Fibroblast of pulmonary artery (primary cell): Measurements from ENCODE around the gene ADO.
A peak's percentile ranks its signal among the peaks of the same experiment; 100 is the strongest.

ENCODE experiments used
- DNase-seq: peaks from one replicate; pipeline ENCODE4 v3.0.0-alpha.2; 2010; ENCODE audit warnings: low read depth
- H3K4me3 ChIP-seq: replicated peaks from 2 replicates; pipeline ENCODE4 v1.5.1; 2011; ENCODE audit warnings: low read depth, mild to moderate bottlenecking, control low read depth, low read length, moderate library complexity
- TF ChIP-seq, protein P1 (sequence below): IDR thresholded peaks from 2 replicates; pipeline ENCODE4 v1.5.1; 2011; ENCODE audit warnings: mild to moderate bottlenecking, control low read depth, low read length, inconsistent platforms; ENCODE audit errors: missing control alignments

Gene ADO

GRCh38 chr10:62804356-62805230 lies at the start of gene ADO:
ADO (plus strand) TSS chr10:62804720; CDS start chr10:62805060, 340 bp downstream.
- peak within 1 kb of the TSS; percentile 83 for H3K4me3 ChIP-seq
- TF ChIP-seq, protein P1, sequence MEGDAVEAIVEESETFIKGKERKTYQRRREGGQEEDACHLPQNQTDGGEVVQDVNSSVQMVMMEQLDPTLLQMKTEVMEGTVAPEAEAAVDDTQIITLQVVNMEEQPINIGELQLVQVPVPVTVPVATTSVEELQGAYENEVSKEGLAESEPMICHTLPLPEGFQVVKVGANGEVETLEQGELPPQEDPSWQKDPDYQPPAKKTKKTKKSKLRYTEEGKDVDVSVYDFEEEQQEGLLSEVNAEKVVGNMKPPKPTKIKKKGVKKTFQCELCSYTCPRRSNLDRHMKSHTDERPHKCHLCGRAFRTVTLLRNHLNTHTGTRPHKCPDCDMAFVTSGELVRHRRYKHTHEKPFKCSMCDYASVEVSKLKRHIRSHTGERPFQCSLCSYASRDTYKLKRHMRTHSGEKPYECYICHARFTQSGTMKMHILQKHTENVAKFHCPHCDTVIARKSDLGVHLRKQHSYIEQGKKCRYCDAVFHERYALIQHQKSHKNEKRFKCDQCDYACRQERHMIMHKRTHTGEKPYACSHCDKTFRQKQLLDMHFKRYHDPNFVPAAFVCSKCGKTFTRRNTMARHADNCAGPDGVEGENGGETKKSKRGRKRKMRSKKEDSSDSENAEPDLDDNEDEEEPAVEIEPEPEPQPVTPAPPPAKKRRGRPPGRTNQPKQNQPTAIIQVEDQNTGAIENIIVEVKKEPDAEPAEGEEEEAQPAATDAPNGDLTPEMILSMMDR, result no peak
- DNase-seq, result peak; percentile 85

- DNase-seq, result no peak
- TF ChIP-seq, protein P1, result no peak
- H3K4me3 ChIP-seq, result no peak overlapping the region
Measured at GRCh38 chr10:62754963-62755362, 49.6 kb upstream of the ADO start.

DNA sequence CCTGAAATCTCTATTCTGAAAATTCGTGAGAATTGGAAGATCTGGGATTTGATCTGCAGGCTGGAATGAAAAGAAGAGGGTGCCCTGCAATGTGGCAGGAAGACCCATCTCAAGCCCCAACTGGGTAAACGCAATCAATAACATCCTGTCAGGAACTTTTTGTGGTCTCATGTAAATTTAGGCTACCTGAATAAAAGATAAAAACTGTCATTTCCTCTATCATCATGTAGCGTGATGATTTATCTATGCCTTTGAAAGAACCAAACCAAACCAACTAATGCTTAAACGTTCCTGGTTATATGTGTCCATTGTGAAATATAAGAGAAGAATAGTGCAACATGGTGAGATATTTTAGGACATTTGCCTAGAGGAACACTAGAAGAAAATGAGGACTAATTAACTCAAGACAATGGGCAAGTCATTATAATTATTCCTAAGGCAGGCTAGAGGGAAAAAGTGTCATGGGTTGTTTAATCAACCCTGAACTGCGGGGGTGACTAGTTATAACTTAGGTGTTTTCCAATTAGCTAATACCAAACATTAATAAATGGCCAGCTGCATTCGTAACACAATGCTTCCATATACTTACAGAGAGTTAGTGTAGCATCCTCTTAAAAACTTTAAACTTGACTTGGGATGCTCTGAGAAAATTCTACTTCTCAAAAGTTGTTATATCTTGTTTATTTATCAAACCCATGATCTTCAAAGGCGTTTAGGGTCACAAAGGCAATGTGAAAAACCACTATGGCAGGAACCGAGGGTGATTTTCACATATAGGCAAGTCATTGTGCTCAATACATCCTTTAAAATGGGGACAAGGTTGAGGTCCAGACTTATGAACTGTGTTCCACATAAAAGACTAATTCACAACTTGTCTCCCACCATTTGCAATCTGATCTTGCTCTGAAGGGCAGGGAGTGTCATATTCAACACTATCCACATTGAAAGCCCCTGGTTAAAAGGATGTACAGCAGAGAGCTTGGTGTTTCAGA lies 48.6 kb upstream of the ADO start:
- DNase-seq, result no peak
- H3K4me3 ChIP-seq, result no peak overlapping the region
- TF ChIP-seq, protein P1, result no peak

DNA sequence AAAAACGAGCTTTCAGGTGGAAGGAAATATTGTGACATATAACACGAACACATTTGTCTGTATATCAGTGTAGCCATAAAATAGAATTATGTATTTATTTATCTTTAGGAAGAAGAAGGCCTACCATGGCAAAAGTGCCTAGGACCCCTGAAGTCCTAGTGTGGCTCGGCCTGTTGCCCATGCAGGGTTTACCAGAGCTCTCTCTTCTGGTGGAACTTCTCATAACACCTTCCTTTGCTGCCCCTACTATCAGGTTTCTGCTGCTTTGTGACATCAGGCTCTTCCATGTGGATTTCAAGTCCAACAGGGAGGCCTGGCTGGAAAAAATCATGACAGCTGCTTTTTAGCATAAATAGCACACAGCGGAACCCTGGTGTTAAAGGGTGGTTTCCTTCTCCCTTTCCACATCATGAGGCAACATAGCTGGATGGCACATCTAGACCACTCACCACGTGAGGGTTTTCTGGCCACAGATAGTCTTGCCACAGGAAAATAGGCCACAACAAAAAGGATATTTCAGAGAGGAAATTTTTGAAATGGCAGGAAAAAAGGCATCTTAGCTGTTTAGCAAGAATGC lies 44.8 kb upstream of the ADO start:
- TF ChIP-seq, protein P1, result no peak
- no peak for DNase-seq
- H3K4me3 ChIP-seq, result no peak overlapping the region

DNA sequence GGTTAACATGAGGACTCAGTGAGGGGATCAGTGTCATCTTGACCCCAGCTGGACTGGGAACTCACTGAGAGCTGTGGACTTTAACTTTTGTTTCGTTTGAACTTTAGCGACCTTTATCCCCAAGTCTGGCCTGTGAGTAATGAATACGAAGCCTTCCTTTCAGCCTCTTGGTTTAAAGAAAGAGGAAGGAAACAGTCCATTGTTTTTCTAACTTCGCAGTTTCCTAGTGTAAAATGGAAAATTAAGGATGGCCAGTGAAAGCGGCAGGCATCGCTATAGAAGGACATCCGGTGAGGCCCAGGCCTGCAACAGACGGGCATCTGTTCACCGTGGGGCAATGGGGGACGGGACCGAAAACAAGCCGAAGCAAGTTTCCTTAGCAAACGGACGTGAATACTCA lies 44.1 kb upstream of the ADO start:
- H3K4me3 ChIP-seq, result no peak overlapping the region
- TF ChIP-seq, protein P1, result no peak
- DNase-seq, result no peak

DNA sequence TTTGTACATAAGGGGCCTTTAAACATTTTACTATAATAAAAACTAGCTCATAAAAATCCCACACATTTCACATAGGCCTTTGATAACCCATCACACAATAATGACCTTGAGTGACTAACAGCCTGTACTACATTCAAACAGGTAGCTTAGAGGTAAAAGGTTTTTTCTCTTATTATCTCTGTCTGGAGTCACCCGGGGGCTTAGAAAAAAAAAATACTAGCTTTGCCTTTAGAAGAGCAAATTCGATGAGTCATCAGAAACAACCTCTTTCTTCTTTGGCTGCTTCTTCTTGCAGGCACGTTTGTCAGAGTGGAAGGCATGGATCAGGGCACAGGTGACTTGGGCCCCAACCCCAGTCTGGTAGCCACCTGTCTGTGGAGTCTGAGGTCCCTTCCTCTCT lies 43.4 kb upstream of the ADO start:
- DNase-seq, result no peak
- H3K4me3 ChIP-seq, result no peak overlapping the region
- TF ChIP-seq, protein P1, result no peak
